Large intestine (tissue), 3 donors: ENCODE results near the gene VRK1. TPM values are rescaled to one million over a fixed set of nuclear protein-coding genes. Genes with fewer than 3 reads are reported as not detected.

ENCODE experiments used
- DNase-seq, 2 donors: peaks; one replicate each; pipeline versions ENCODE4 v3.0.0 to v3.0.0-alpha.2; 2013
- H3K27ac ChIP-seq: one replicate; pipeline ENCODE4 v1.5.1; 2013; ENCODE audit warnings: low read length
- H3K27me3 ChIP-seq: 2 replicates; pipeline ENCODE4 v1.6.1; 2013; ENCODE audit warnings: low read length; ENCODE audit not compliant: control insufficient read depth, insufficient read depth
- H3K36me3 ChIP-seq: 2 replicates; pipeline ENCODE4 v1.6.1; 2013; ENCODE audit warnings: low read length; ENCODE audit not compliant: control insufficient read depth, insufficient read depth
- H3K4me1 ChIP-seq: one replicate; pipeline ENCODE4 v1.6.1; 2013; ENCODE audit warnings: low read length; ENCODE audit not compliant: control insufficient read depth, insufficient read depth
- H3K4me3 ChIP-seq: one replicate; pipeline ENCODE4 v1.5.1; 2013; ENCODE audit warnings: low read length
- H3K9me3 ChIP-seq: one replicate; pipeline ENCODE4 v1.6.1; 2013; ENCODE audit warnings: mild to moderate bottlenecking, low read depth, low read length, moderate library complexity; ENCODE audit not compliant: control insufficient read depth
- WGBS: methylation state at CpG from one replicate; pipeline ENCODE4 v1.1.5; 2013; ENCODE audit warnings: low lambda C conversion rate; ENCODE audit not compliant: insufficient coverage; 5-methylcytosine and 5-hydroxymethylcytosine counted together
- polyA plus RNA-seq: library from polyadenylated mRNA; unstranded; fragments of 120-200 nt; gene quantifications from one replicate; pipeline ENCODE4 v1.2.1, GENCODE V29; 2013

Gene VRK1
- polyA plus RNA-seq, 1 donor: 13.3 TPM

- no CpG with 5 or more reads among the region's 6 CpGs for WGBS
- Histone ChIP-seq H3K4me3 (no peak overlapping the region), H3K27me3 (no peaks in the 10 kb centered on the region), H3K4me1 (no peaks in the 10 kb centered on the region), H3K36me3 (no peaks in the 10 kb centered on the region), H3K27ac (no peak overlapping the region), H3K9me3 (peaks cover 3% of the 10 kb centered on the region)
- DNase-seq: no peak
Observed at GRCh38 chr14:96911499-96912149, 114.4 kb downstream of the VRK1 start.

- no peak overlapping the region for H3K4me3 ChIP-seq
- no peak overlapping the region for H3K27ac ChIP-seq
- no CpG with 5 or more reads among the region's 5 CpGs for WGBS
- H3K9me3 ChIP-seq: peaks cover 3% of the 10 kb centered on the region
- no peaks in the 10 kb centered on the region for H3K4me1 ChIP-seq
- H3K27me3 ChIP-seq: no peaks in the 10 kb centered on the region
- no peak for DNase-seq
- H3K36me3 ChIP-seq: no peaks in the 10 kb centered on the region
Observed at GRCh38 chr14:96914571-96915128, 117.5 kb downstream of the VRK1 start.

GRCh38 chr14:96915478-96915877, 118.3 kb downstream of the VRK1 start:
- Histone ChIP-seq H3K4me1 (no peaks in the 10 kb centered on the region), H3K27me3 (no peaks in the 10 kb centered on the region), H3K9me3 (no peaks in the 10 kb centered on the region), H3K4me3 (no peak overlapping the region), H3K36me3 (no peaks in the 10 kb centered on the region), H3K27ac (no peak overlapping the region)
- WGBS: no CpG with 5 or more reads among the region's 4 CpGs
- no peak for DNase-seq

- Histone ChIP-seq H3K27me3 (no peaks in the 10 kb centered on the region), H3K36me3 (no peaks in the 10 kb centered on the region), H3K27ac (no peak overlapping the region), H3K9me3 (no peaks in the 10 kb centered on the region), H3K4me1 (no peaks in the 10 kb centered on the region), H3K4me3 (no peak overlapping the region)
- no peak for DNase-seq
- no CpG with 5 or more reads among the region's 1 CpG for WGBS
Observed at GRCh38 chr14:96916751-96917150, 119.6 kb downstream of the VRK1 start.

- DNase-seq: no peak
- H3K27me3 ChIP-seq: no peaks in the 10 kb centered on the region
- WGBS: 63% methylated on average over 2 of the region's 7 CpGs
- no peak overlapping the region for H3K4me3 ChIP-seq
- no peaks in the 10 kb centered on the region for H3K36me3 ChIP-seq
- no peaks in the 10 kb centered on the region for H3K4me1 ChIP-seq
- H3K9me3 ChIP-seq: no peaks in the 10 kb centered on the region
- no peak overlapping the region for H3K27ac ChIP-seq
Observed at GRCh38 chr14:96917442-96917963, 120.3 kb downstream of the VRK1 start.

GRCh38 chr14:96920023-96920422, 122.8 kb downstream of the VRK1 start:
- no peak overlapping the region for H3K4me3 ChIP-seq
- no peak overlapping the region for H3K27ac ChIP-seq
- no peaks in the 10 kb centered on the region for H3K4me1 ChIP-seq
- no peak for DNase-seq
- no CpG with 5 or more reads among the region's 3 CpGs for WGBS
- no peaks in the 10 kb centered on the region for H3K27me3 ChIP-seq
- H3K36me3 ChIP-seq: no peaks in the 10 kb centered on the region
- H3K9me3 ChIP-seq: no peaks in the 10 kb centered on the region

- 60% methylated on average over 1 of the region's 3 CpGs for WGBS
- no peak for DNase-seq
- Histone ChIP-seq H3K36me3 (no peaks in the 10 kb centered on the region), H3K9me3 (no peaks in the 10 kb centered on the region), H3K27me3 (no peaks in the 10 kb centered on the region), H3K4me1 (no peaks in the 10 kb centered on the region), H3K27ac (no peak overlapping the region), H3K4me3 (no peak overlapping the region)
Observed at GRCh38 chr14:96920820-96921219, 123.6 kb downstream of the VRK1 start.

GRCh38 chr14:96922986-96923385, 125.8 kb downstream of the VRK1 start:
- H3K4me3 ChIP-seq: no peak overlapping the region
- WGBS: 100% methylated on average over 1 of the region's 8 CpGs
- no peak for DNase-seq
- H3K4me1 ChIP-seq: no peaks in the 10 kb centered on the region
- no peaks in the 10 kb centered on the region for H3K27me3 ChIP-seq
- no peaks in the 10 kb centered on the region for H3K9me3 ChIP-seq
- no peaks in the 10 kb centered on the region for H3K36me3 ChIP-seq
- no peak overlapping the region for H3K27ac ChIP-seq

- no peak for DNase-seq
- no peaks in the 10 kb centered on the region for H3K27me3 ChIP-seq
- no CpG with 5 or more reads among the region's 4 CpGs for WGBS
- no peak overlapping the region for H3K27ac ChIP-seq
- H3K36me3 ChIP-seq: no peaks in the 10 kb centered on the region
- H3K4me3 ChIP-seq: no peak overlapping the region
- no peaks in the 10 kb centered on the region for H3K9me3 ChIP-seq
- H3K4me1 ChIP-seq: no peaks in the 10 kb centered on the region
Observed at GRCh38 chr14:96925422-96925821, 128.2 kb downstream of the VRK1 start.

GRCh38 chr14:96926001-96926400, 128.8 kb downstream of the VRK1 start:
- Histone ChIP-seq H3K9me3 (no peaks in the 10 kb centered on the region), H3K27me3 (no peaks in the 10 kb centered on the region), H3K4me1 (no peaks in the 10 kb centered on the region), H3K27ac (no peak overlapping the region), H3K4me3 (no peak overlapping the region), H3K36me3 (no peaks in the 10 kb centered on the region)
- DNase-seq: no peak
- 100% methylated on average over 1 of the region's 8 CpGs for WGBS
